MCF 10A (cell line): Measurements from ENCODE around the gene SPATA20. TPM values are rescaled to one million over a fixed set of nuclear protein-coding genes. Genes with fewer than 3 reads are reported as not detected.

Experiments used
- BruUV-seq: library from RNA; stranded (reverse); fragments of 400-500 nt; replicated peaks from 2 replicates; lab custom pipeline; 2021; lab: Mats Ljungman, UMichigan
- CTCF ChIA-PET: fragments of 300-600 bp; sonication (Branson Sonifier 250); formaldehyde crosslinking; extraction: SDS; loops from one replicate; lab custom pipeline; 2021; ENCODE audit warnings: antibody characterized with exemption, inconsistent platforms; lab: Yijun Ruan, JAX
- POLR2A ChIA-PET: fragments of 300-600, 350-650 bp; sonication (Branson Sonifier 250); formaldehyde crosslinking; extraction: SDS; loops from one replicate; lab custom pipeline; 2020; ENCODE audit warnings: antibody characterized with exemption, inconsistent platforms; lab: Yijun Ruan, JAX
- DNase-seq: peaks from one replicate; pipeline ENCODE4 v3.0.0-alpha.2; 2018; ENCODE audit not compliant: unreplicated experiment
- H3K27ac Mint-ChIP-seq: one replicate; pipeline ENCODE4 v1.8.0; 2022; ENCODE audit warnings: mild to moderate bottlenecking, low read depth, mixed read lengths; ENCODE audit not compliant: unreplicated experiment
- H3K27me3 Mint-ChIP-seq: one replicate; pipeline ENCODE4 v1.8.0; 2022; ENCODE audit warnings: mixed read lengths; ENCODE audit not compliant: insufficient read depth, unreplicated experiment
- H3K36me3 Mint-ChIP-seq: one replicate; pipeline ENCODE4 v1.8.0; 2022; ENCODE audit warnings: mild to moderate bottlenecking, moderate library complexity, mixed read lengths; ENCODE audit not compliant: insufficient read depth, unreplicated experiment
- H3K4me1 Mint-ChIP-seq: one replicate; pipeline ENCODE4 v1.8.0; 2022; ENCODE audit warnings: mixed read lengths; ENCODE audit not compliant: insufficient read depth, unreplicated experiment
- H3K4me3 Mint-ChIP-seq: one replicate; pipeline ENCODE4 v1.8.0; 2022; ENCODE audit warnings: mild to moderate bottlenecking, moderate library complexity, mixed read lengths; ENCODE audit not compliant: unreplicated experiment
- H3K9me3 Mint-ChIP-seq: one replicate; pipeline ENCODE4 v1.8.0; 2022; ENCODE audit warnings: mixed read lengths; ENCODE audit not compliant: unreplicated experiment
- intact Hi-C: fragments of 100-400 bp; cut with micrococcal nuclease; formaldehyde crosslinking; loops from 2 replicates; pipeline ENCODE4 v1.14.1; 2022
- total RNA-seq: library from RNA; stranded (reverse); gene quantifications from 2 replicates; pipeline ENCODE4 v1.2.3, GENCODE V29; 2022
- TF ChIP-seq, protein P1 (sequence below): fragments of 200-600 bp; IDR thresholded peaks from one replicate; pipeline ENCODE4 v1.8.0; 2022; ENCODE audit warnings: antibody characterized with exemption, mild to moderate bottlenecking; ENCODE audit not compliant: unreplicated experiment

Gene SPATA20
- total RNA-seq, 1 experiment from 2014 or later = 35.3 TPM

DNA sequence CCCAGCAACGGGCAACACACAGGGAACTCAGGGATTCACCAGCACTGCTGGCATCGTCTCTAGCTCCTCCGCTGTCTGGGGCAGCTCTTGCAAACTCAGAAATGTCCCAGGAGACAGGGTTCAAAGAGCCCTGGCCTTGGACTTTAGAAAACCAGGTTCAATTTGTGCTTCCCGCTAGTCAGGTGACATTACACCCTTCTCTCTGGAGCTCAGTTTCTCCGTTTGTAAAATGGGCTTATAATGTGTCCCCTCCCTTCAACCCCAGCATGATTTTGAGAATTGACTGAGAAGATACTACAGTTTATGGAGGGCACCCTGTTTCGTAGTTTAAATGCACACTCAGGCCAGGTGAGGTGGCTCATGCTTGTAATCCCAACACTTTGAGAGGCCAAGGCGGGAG lies 40.7 kb upstream of the SPATA20 start:
- Mint-ChIP-seq H3K27me3 (no peaks in the 10 kb centered on the region), H3K36me3 (peaks cover 6% of the 10 kb centered on the region), H3K4me1 (peaks cover 17% of the 10 kb centered on the region), H3K9me3 (no peaks in the 10 kb centered on the region), H3K4me3 (no peak overlapping the region), H3K27ac (no peak overlapping the region)
- POLR2A ChIA-PET = interaction anchor here (0.5 to 4.5 kb wide), 3 partner anchors 9 to 32 kb away, joined by 3 to 19 read pairs (median 13); no protein-coding TSS in a partner anchor
- no peak for DNase-seq
- no TSS peak for BruUV-seq
- TF ChIP-seq, protein P1, sequence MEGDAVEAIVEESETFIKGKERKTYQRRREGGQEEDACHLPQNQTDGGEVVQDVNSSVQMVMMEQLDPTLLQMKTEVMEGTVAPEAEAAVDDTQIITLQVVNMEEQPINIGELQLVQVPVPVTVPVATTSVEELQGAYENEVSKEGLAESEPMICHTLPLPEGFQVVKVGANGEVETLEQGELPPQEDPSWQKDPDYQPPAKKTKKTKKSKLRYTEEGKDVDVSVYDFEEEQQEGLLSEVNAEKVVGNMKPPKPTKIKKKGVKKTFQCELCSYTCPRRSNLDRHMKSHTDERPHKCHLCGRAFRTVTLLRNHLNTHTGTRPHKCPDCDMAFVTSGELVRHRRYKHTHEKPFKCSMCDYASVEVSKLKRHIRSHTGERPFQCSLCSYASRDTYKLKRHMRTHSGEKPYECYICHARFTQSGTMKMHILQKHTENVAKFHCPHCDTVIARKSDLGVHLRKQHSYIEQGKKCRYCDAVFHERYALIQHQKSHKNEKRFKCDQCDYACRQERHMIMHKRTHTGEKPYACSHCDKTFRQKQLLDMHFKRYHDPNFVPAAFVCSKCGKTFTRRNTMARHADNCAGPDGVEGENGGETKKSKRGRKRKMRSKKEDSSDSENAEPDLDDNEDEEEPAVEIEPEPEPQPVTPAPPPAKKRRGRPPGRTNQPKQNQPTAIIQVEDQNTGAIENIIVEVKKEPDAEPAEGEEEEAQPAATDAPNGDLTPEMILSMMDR = no peak
- CTCF ChIA-PET = interaction anchor here (0.6 to 2.0 kb wide), 4 partner anchors 9 to 188 kb away, joined by 3 to 7 read pairs (median 4); no protein-coding TSS in a partner anchor
- intact Hi-C loops = no loop called here

DNA sequence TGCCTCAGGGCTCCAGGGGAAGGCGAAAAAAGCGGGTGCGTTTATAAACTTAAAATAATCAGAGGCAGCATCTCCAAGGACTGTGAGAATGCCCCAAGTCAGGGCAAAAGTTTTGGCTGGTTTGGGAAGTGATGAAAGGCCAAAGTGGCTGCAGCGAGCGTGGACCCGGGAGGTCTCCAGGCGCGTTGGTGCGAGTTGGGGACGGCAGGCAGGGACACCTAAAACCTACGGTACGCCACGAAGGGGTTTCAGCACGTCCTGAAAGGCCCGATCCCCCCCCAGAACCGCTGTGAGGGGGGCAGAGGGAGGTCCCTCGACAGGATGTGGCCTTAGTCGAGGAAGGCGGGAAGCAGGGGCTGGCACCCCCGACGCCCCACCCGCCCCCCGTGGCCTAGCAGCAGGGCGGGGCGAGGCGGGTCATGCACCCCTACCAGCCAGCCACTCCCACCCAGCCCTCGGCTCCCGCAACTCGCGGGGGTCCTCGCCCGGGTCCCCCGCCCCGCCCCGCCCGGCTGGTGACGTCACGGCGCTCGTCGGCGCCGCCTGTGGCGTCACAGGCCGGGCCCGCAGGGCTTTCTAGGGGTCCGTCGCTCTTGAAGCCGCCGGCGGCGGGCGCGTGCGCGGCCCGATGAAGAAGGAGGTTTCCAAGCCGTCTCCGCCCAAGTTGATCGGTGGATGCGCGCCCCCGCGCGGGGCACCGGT lies 39.0 kb upstream of the SPATA20 start, which contains the start of gene MYCBPAP:
MYCBPAP (plus strand) TSS at position 569 of the 702 bp plus-strand sequence. CDS start 236 bp downstream, outside the sequence.
- intact Hi-C loops = no loop called here
- no TSS peak for BruUV-seq
- Mint-ChIP-seq H3K4me3 (peak within 1 kb of the TSS; percentile 28), H3K4me1 (peaks cover 24% of the 10 kb centered on the region), H3K27ac (no peak within 1 kb of the TSS), H3K36me3 (peaks cover 6% of the 10 kb centered on the region), H3K27me3 (no peaks in the 10 kb centered on the region), H3K9me3 (no peaks in the 10 kb centered on the region)
- no peak for DNase-seq
- TF ChIP-seq, protein P1 = no peak
- ChIA-PET CTCF (interaction anchor here (2.0 kb wide), 1 partner anchor 7 kb away, joined by 7 read pairs; no protein-coding TSS in a partner anchor), POLR2A (interaction anchor here (1.4 to 4.5 kb wide), 2 partner anchors 10 to 11 kb away, joined by 3 to 19 read pairs; no protein-coding TSS in a partner anchor)

DNA sequence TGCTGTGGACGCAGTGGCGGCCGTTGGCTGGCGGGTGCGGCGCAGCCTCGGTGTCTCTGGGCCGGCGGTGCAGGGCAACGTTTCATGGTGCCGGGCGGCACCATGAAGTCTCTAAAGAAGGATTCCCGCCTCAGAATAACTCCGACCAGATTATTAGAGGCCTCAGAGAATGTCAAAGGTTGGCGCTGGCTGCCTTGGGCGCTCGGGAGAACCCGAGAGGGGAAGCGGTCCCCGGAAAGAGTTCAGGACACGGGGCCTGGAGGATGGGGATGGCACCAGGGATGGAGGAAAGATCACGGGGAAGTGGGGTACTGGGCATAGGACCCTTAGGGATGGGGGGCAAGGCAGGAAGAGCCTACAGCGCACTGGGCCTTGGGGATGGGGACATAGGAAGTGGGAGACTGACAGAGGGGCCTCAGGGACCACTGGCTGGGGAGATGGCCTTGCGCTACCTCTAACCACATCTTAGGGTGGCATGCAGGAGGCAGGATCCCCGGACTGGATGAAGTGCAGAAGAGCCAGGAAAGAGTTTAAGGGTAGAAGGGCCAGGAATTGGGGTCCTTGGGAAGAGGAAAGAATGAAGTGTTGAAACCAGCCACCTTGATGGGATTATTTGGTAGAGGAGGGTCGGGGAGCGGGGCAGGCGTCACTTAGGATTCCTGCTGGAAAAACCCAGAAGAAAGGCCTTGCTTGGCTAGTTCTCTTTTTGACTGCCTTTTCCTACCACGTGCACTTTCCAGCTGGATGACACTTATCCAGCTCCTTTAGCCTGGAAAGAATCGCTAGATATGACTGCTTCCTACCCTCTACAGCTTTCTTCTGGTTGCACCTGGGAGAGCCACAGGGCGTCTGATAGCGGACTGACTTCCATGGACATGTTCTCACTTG lies 38.2 kb upstream of the SPATA20 start:
- Mint-ChIP-seq H3K9me3 (no peaks in the 10 kb centered on the region), H3K36me3 (peaks cover 6% of the 10 kb centered on the region), H3K27me3 (no peaks in the 10 kb centered on the region), H3K27ac (no peak overlapping the region), H3K4me3 (no peak overlapping the region), H3K4me1 (peaks cover 19% of the 10 kb centered on the region)
- no TSS peak for BruUV-seq
- TF ChIP-seq, protein P1 = no peak
- intact Hi-C loops = no loop called here
- CTCF ChIA-PET = interaction anchor here (0.7 kb wide), 1 partner anchor 10 kb away, joined by 3 read pairs; no protein-coding TSS in a partner anchor
- no peak for DNase-seq
- POLR2A ChIA-PET = no interaction called here
